Endothelial cell of umbilical vein (primary cell): ENCODE data around the gene RNASE13. TPM values are rescaled to one million over a fixed set of nuclear protein-coding genes. Genes with fewer than 3 reads are reported as not detected.

Experiments
- BruUV-seq: library from RNA; stranded (reverse); fragments of 400-500 nt; replicated peaks from 2 replicates; lab custom pipeline; 2021; lab: Mats Ljungman, UMichigan
- CTCF ChIA-PET: fragments of 300-600, 350-600 bp; sonication (Branson Sonifier 250); formaldehyde crosslinking; loops from one replicate; lab custom pipeline; 2021; ENCODE audit warnings: antibody characterized with exemption, inconsistent platforms; lab: Charles Lee
- POLR2A ChIA-PET: fragments of 300-600, 350-600 bp; sonication (Branson Sonifier 250); formaldehyde crosslinking; loops from one replicate; lab custom pipeline; 2021; ENCODE audit warnings: antibody characterized with exemption, inconsistent platforms; lab: Charles Lee
- DNase-seq: peaks from one replicate; pipeline ENCODE4 v3.0.0-alpha.2; 2011; ENCODE audit warnings: low read depth, low spot score
- FAIRE-seq: peaks from 2 replicates; lab custom pipeline; 2011; peaks lifted over from hg19 to GRCh38; lab: Jason Lieb, UNC
- H2AFZ ChIP-seq: 2 replicates; pipeline ENCODE4 v1.6.0; 2012; ENCODE audit warnings: low read depth, low read length, control low read depth, inconsistent platforms
- H3K27ac ChIP-seq: 2 replicates; pipeline ENCODE4 v1.5.1; 2011; ENCODE audit warnings: low read depth, mild to moderate bottlenecking, control low read depth, low read length, moderate library complexity; ENCODE audit not compliant: insufficient read depth
- H3K27me3 ChIP-seq, 2 experiments: 2 replicates each; pipeline versions ENCODE4 v1.6.0 to v1.6.1; 2011; ENCODE audit warnings: low read length in 2 of 2, mixed read lengths in 1 of 2; ENCODE audit not compliant: control insufficient read depth in 2 of 2, insufficient read depth in 2 of 2
- H3K36me3 ChIP-seq, 2 experiments: 2 replicates in 1 of 2; 3 replicates in 1 of 2; pipeline ENCODE4 v1.5.1; 2011; ENCODE audit warnings: low read length in 2 of 2, mild to moderate bottlenecking in 1 of 2, moderate library complexity in 1 of 2; ENCODE audit not compliant: control insufficient read depth in 2 of 2, insufficient read depth in 2 of 2; ENCODE audit errors: extremely low read depth in 1 of 2
- H3K4me1 ChIP-seq: 3 replicates; pipeline ENCODE4 v1.5.1; 2011; ENCODE audit warnings: mild to moderate bottlenecking, low read length; ENCODE audit not compliant: control insufficient read depth, insufficient read depth; ENCODE audit errors: extremely low read depth
- H3K4me2 ChIP-seq: 2 replicates; pipeline ENCODE4 v1.6.1; 2011; ENCODE audit warnings: low read length, control low read depth, mixed read lengths; ENCODE audit not compliant: insufficient read depth
- H3K4me3 ChIP-seq, 3 experiments: fragments of 200-600 bp in 1 of 3; sonication (generic), shearing (Covaris generic) in 1 of 3; replicated peaks in 1 of 3; 2 replicates each; pipeline ENCODE4 v1.5.1; 2011 to 2016; ENCODE audit warnings: control low read depth in 3 of 3, low read length in 3 of 3, mild to moderate bottlenecking in 2 of 3, inconsistent platforms in 1 of 3, low read depth in 1 of 3, moderate library complexity in 1 of 3; ENCODE audit not compliant: insufficient read depth in 1 of 3
- H3K79me2 ChIP-seq: 2 replicates; pipeline ENCODE4 v1.6.0; 2012; ENCODE audit warnings: low read length, inconsistent platforms; ENCODE audit not compliant: control insufficient read depth, insufficient read depth
- H3K9ac ChIP-seq: replicated peaks from 2 replicates; pipeline ENCODE3; 2011; ENCODE audit warnings: low read length, control low read depth; ENCODE audit not compliant: insufficient read depth; ENCODE audit errors: extremely low read depth
- H3K9me1 ChIP-seq: replicated peaks from 3 replicates; pipeline ENCODE4 v1.6.0; 2011; ENCODE audit warnings: mild to moderate bottlenecking, low read length; ENCODE audit not compliant: control insufficient read depth, insufficient read depth; ENCODE audit errors: extremely low read depth
- H3K9me3 ChIP-seq: replicated peaks from 2 replicates; pipeline ENCODE4 v1.5.1; 2012; ENCODE audit warnings: low read length, inconsistent platforms; ENCODE audit not compliant: control insufficient read depth, insufficient read depth
- H4K20me1 ChIP-seq: replicated peaks from 2 replicates; pipeline ENCODE3; 2011; ENCODE audit warnings: mild to moderate bottlenecking, low read length; ENCODE audit not compliant: control insufficient read depth, insufficient read depth; ENCODE audit errors: extremely low read depth
- EZH2 ChIP-seq: IDR thresholded peaks from 2 replicates; pipeline ENCODE4 v1.6.1; 2012; ENCODE audit warnings: borderline replicate concordance, low read depth, mild to moderate bottlenecking, moderate library complexity, low read length, inconsistent platforms; ENCODE audit not compliant: severe bottlenecking
- FOS ChIP-seq: IDR thresholded peaks from 2 replicates; pipeline ENCODE4 v1.6.1; 2011; ENCODE audit warnings: mild to moderate bottlenecking, low read length, moderate library complexity, borderline replicate concordance; ENCODE audit not compliant: insufficient read depth
- GATA2 ChIP-seq: IDR thresholded peaks from 2 replicates; pipeline ENCODE4 v1.7.0; 2011; ENCODE audit warnings: low read depth, mild to moderate bottlenecking, moderate library complexity, mixed read lengths, low read length; ENCODE audit not compliant: insufficient read length, insufficient read depth
- JUN ChIP-seq: IDR thresholded peaks from 2 replicates; pipeline ENCODE4 v1.6.1; 2011; ENCODE audit warnings: borderline replicate concordance, low read depth; ENCODE audit not compliant: insufficient read length, insufficient read depth
- MYC ChIP-seq: IDR thresholded peaks from one replicate; pipeline ENCODE4 v1.6.1; 2011; ENCODE audit warnings: mild to moderate bottlenecking, low read depth, low read length
- POLR2A ChIP-seq: IDR thresholded peaks from 2 replicates; pipeline ENCODE4 v1.6.1; 2012; ENCODE audit warnings: low read depth, mild to moderate bottlenecking, control low read depth, low read length
- POLR2AphosphoS5 ChIP-seq: IDR thresholded peaks from 2 replicates; pipeline ENCODE4 v1.6.1; 2012; ENCODE audit warnings: low read depth, mild to moderate bottlenecking, control low read depth, low read length, moderate library complexity; ENCODE audit not compliant: insufficient read depth
- dilution Hi-C: fragments of 300-500 bp; cut with MboI; formaldehyde crosslinking; loops from one replicate; pipeline ENCODE4 v1.15.0; 2019; ENCODE audit warnings: low sequenced_read_pairs; ENCODE audit not compliant: extremely low pct_ligation_motif_present
- intact Hi-C: fragments of 100-400 bp; cut with micrococcal nuclease; formaldehyde crosslinking; loops from one replicate; pipeline ENCODE4 v1.10.0; 2022
- polyA plus RNA-seq, 4 experiments: library from polyadenylated mRNA; depleted of rRNA in 3 of 4; stranded (reverse) in 3 of 4; unstranded in 1 of 4; fragments of >200 nt; gene quantifications; 2 replicates each; pipeline versions ENCODE4 v1.2.1 to v1.2.3, GENCODE V29; 2011 to 2012; ENCODE audit warnings: missing spikeins in 1 of 4
- total RNA-seq: library from RNA; stranded (reverse); gene quantifications from 2 replicates; pipeline ENCODE4 v1.2.3, GENCODE V29; 2021
- TF ChIP-seq, protein P1 (sequence below): IDR thresholded peaks from 2 replicates; pipeline ENCODE4 v1.6.1; 2011; ENCODE audit not compliant: insufficient read depth, insufficient read length
- TF ChIP-seq, protein P2 (sequence below), 2 donors: IDR thresholded peaks; 1 replicate in 1 of 2; 2 replicates in 1 of 2; pipeline ENCODE4 v1.5.1; 2011; ENCODE audit warnings: low read length in 2 of 2, mild to moderate bottlenecking in 2 of 2, moderate library complexity in 2 of 2, control low read depth in 1 of 2, inconsistent platforms in 1 of 2, low read depth in 1 of 2; ENCODE audit not compliant: insufficient read depth in 1 of 2; ENCODE audit errors: extremely low read depth in 1 of 2

The RNASE13 gene
- total and polyA plus RNA-seq, 2 donors (not counting 3 experiments of a cell fraction or from before 2014, with no cell fraction given), result not detected

DNA sequence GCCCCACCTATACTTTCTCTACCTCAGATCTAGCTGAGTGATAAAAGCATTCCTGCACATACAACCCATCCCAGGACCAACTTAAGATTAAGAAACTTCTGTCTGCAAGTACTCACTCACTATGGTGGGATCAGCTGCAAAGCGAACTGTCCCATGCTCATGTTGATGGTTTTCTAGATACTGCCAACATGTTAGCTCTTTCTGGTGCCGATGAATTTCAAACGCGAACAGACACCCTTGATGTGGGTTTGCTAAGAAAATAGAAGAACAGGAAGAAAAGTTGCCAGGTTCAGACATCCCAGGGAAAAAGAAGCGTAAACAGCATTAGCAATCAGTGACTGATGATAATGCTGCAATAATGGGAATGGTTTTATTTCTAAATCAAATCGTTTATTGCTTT is 37.0 kb downstream of the RNASE13 start:
- H3K36me3 ChIP-seq, result peaks cover 15 to 17% of the 10 kb centered on the region in 2 experiments
- no peaks in the 10 kb centered on the region for H3K9me3 ChIP-seq
- no peaks in the 10 kb centered on the region for H3K9me1 ChIP-seq
- intact Hi-C loops (no loop called here), dilution Hi-C loops (no loop called here)
- no peak overlapping the region for H3K27ac ChIP-seq
- no peak overlapping the region for H3K4me3 ChIP-seq
- BruUV-seq, result no TSS peak
- H3K27me3 ChIP-seq, result no peaks in the 10 kb centered on the region
- H3K4me1 ChIP-seq, result no peaks in the 10 kb centered on the region
- no peaks in the 10 kb centered on the region for H4K20me1 ChIP-seq
- H3K4me2 ChIP-seq, result no peak overlapping the region
- FAIRE-seq (no peak), DNase-seq (no peak)
- H2AFZ ChIP-seq, result no peak overlapping the region
- ChIA-PET CTCF (interaction anchor here (0.7 to 3.5 kb wide), 6 partner anchors 8 to 140 kb away, joined by 3 to 23 read pairs (median 6); no protein-coding TSS in a partner anchor), POLR2A (no interaction called here)
- no peaks in the 10 kb centered on the region for H3K79me2 ChIP-seq
- TF ChIP-seq POLR2AphosphoS5 (no peak), JUN (no peak)
- no peak overlapping the region for H3K9ac ChIP-seq

DNA sequence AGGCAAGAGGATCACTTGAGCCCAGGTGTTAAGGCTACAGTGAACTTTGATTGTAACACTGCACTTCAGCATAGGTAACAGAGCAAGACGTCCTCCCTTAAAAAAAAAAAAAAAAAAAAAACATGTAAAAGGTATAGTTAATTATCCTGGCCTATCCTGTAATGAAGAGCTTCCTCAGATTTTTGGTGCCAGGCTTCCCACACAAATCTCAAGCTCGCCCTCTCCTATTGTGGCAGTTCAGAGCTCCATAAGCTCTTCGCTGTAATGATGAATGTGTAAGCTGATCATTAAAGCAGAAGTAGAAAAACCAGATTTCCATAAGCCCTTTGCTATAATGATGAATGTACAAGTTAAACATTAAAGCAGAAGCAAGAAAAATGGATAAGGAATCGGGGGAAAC is 37.5 kb downstream of the RNASE13 start:
- ChIA-PET POLR2A (interaction anchor here (0.6 kb wide), 1 partner anchor 654 kb away, joined by 5 read pairs; no protein-coding TSS in a partner anchor), CTCF (interaction anchor here (0.7 to 3.5 kb wide), 5 partner anchors 8 to 140 kb away, joined by 3 to 23 read pairs (median 9); no protein-coding TSS in a partner anchor)
- no peak overlapping the region for H3K4me2 ChIP-seq
- no peak overlapping the region for H2AFZ ChIP-seq
- peaks cover 15 to 17% of the 10 kb centered on the region in 2 experiments for H3K36me3 ChIP-seq
- dilution Hi-C loops (no loop called here), intact Hi-C loops (no loop called here)
- no peak overlapping the region for H3K4me3 ChIP-seq
- H3K4me1 ChIP-seq, result no peaks in the 10 kb centered on the region
- H3K27me3 ChIP-seq, result no peaks in the 10 kb centered on the region
- H3K9me3 ChIP-seq, result no peaks in the 10 kb centered on the region
- H3K79me2 ChIP-seq, result no peaks in the 10 kb centered on the region
- BruUV-seq, result no TSS peak
- H4K20me1 ChIP-seq, result no peaks in the 10 kb centered on the region
- DNase-seq (no peak), FAIRE-seq (no peak)
- H3K9ac ChIP-seq, result no peak overlapping the region
- TF ChIP-seq, protein P1, sequence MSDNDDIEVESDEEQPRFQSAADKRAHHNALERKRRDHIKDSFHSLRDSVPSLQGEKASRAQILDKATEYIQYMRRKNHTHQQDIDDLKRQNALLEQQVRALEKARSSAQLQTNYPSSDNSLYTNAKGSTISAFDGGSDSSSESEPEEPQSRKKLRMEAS, result no peak
- TF ChIP-seq POLR2AphosphoS5 (no peak), GATA2 (no peak), EZH2 (no peak), JUN (no peak), POLR2A (no peak), MYC (no peak), FOS (no peak)
- TF ChIP-seq, protein P2, sequence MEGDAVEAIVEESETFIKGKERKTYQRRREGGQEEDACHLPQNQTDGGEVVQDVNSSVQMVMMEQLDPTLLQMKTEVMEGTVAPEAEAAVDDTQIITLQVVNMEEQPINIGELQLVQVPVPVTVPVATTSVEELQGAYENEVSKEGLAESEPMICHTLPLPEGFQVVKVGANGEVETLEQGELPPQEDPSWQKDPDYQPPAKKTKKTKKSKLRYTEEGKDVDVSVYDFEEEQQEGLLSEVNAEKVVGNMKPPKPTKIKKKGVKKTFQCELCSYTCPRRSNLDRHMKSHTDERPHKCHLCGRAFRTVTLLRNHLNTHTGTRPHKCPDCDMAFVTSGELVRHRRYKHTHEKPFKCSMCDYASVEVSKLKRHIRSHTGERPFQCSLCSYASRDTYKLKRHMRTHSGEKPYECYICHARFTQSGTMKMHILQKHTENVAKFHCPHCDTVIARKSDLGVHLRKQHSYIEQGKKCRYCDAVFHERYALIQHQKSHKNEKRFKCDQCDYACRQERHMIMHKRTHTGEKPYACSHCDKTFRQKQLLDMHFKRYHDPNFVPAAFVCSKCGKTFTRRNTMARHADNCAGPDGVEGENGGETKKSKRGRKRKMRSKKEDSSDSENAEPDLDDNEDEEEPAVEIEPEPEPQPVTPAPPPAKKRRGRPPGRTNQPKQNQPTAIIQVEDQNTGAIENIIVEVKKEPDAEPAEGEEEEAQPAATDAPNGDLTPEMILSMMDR (IDR thresholded peaks at IDR 0.05; ENCODE audit: extremely low read depth in 1 of 2, insufficient read depth in 1 of 2, low read depth in 1 of 2, low read length in 2 of 2), result no peak
- no peaks in the 10 kb centered on the region for H3K9me1 ChIP-seq
- H3K27ac ChIP-seq, result no peak overlapping the region
